Stimulated activated CD8-positive, alpha-beta memory T cell treated with anti-CD3 and anti-CD28 coated beads, Interleukin-4, amount 100 ng/mL, for 4 hours (primary cell): ENCODE data around the gene CARM1.

Experiments used
- DNase-seq, 2 donors: peaks; one replicate each; pipeline ENCODE4 v3.0.0-alpha.2; 2020; ENCODE audit warnings: low read depth in 2 of 2, low spot score in 1 of 2

CARM1 gene

DNA sequence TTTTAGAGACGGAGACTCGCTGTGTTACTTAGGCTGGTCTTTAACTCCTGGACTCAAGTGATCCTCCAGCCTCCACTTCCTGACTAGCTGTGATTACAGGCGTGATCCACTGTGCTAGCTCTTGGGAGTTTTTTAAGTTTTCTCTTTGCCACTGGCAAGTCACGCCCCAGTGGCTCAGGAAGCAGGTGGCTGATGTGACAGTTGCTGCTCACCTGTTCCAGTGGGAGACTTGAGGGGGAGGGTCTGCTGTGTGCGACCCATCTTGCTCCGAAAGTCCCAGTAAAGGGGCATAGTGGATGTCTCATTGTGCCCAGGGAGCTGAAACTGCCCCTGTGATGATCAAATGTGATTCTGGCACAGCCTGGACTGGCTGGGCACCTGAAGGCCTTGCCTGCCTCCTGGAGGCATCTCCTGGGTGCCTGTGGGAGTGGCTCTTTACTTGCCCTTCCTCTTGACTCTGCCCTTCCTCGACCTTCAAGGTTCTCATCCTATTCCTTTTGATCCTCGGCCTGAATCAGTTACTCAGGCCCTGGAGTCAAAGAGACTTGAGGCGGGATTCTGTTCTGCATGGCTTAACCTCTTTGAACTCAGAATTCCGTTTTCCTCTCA lies 97.3 kb downstream of the CARM1 start:
- DNase-seq: no peak

- no peak for DNase-seq
Measured at GRCh38 chr19:10971107-10971726, 99.9 kb downstream of the CARM1 start.
